Measurements from ENCODE around the gene LIMD2. TPM values are rescaled to one million over a fixed set of nuclear protein-coding genes. Genes with fewer than 3 reads are reported as not detected.

The LIMD2 gene
- total RNA-seq, 1 donor from 2014 or later: 54.8 TPM

DNA sequence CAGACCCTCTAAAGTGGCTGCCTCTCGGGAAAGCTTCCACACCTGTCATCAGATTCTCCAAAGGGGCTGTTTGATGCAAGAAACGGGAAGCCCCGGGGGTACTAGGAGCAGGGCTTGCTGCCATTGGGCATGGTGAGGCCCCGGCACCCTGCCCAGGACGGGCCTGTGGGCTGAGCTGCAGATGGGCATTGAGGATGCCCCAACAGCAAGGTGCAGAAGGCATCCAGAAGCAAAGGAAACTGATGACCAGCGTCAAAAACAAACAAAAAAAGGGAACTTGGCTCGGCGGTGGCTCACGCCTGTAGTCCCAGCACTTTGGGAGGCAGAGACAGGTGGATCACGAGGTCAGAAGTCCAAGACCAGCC lies 1.5 kb upstream of the LIMD2 start:
- H3K27me3 ChIP-seq (ENCODE audit: insufficient read depth, low read length): no peaks in the 10 kb centered on the region
- peaks cover 4% of the 10 kb centered on the region for H3K36me3 ChIP-seq (ENCODE audit: insufficient read depth, low read length)
- peaks cover 19% of the 10 kb centered on the region for H3K36me3 Mint-ChIP-seq (ENCODE audit: low read depth, unreplicated experiment)
- H3K4me1 ChIP-seq (ENCODE audit: insufficient read depth, low read length): peaks cover 11% of the 10 kb centered on the region
- H2AFZ ChIP-seq (ENCODE audit: low read depth, low read length): no peak overlapping the region
- H3K9ac ChIP-seq (ENCODE audit: low read length): peak overlapping the region; percentile 5
- peak overlapping the region; percentile 90 for H3K4me2 ChIP-seq (ENCODE audit: low read length)
- H4K20me1 ChIP-seq (ENCODE audit: insufficient read depth, low read length): peaks cover 29% of the 10 kb centered on the region
- H3K4me3 Mint-ChIP-seq (ENCODE audit: unreplicated experiment): peak overlapping the region; percentile 79
- no peak for DNase-seq (ENCODE audit: low read depth)
- H3K27me3 Mint-ChIP-seq (ENCODE audit: low read depth, unreplicated experiment): no peaks in the 10 kb centered on the region
- peaks cover 2% of the 10 kb centered on the region for H3K9me3 Mint-ChIP-seq (ENCODE audit: unreplicated experiment)
- H3K79me2 ChIP-seq (ENCODE audit: insufficient read depth, low read length): peaks cover 4% of the 10 kb centered on the region
- peaks cover 4% of the 10 kb centered on the region for H3K4me1 Mint-ChIP-seq (ENCODE audit: low read depth, unreplicated experiment)
- no peaks in the 10 kb centered on the region for H3K9me3 ChIP-seq (ENCODE audit: insufficient read depth, low read depth, low read length)
- no peak for TF ChIP-seq EZH2 (IDR thresholded peaks at IDR 0.05; ENCODE audit: insufficient read depth, low read length)
- no peak for TF ChIP-seq CTCF (IDR thresholded peaks at IDR 0.05; ENCODE audit: insufficient read depth, low read depth, low read length)
- H3K4me3 ChIP-seq (ENCODE audit: insufficient read depth, low read depth, low read length): no peak overlapping the region
- H3K27ac ChIP-seq (ENCODE audit: low read depth, low read length): no peak overlapping the region
- FAIRE-seq: no peak
- peak overlapping the region; percentile 34 for H3K27ac Mint-ChIP-seq (ENCODE audit: unreplicated experiment)

GRCh38 chr17:63700528-63701455 lies 867 bp upstream of the LIMD2 start:
- Mint-ChIP-seq H3K27ac (ENCODE audit: unreplicated experiment) (peak overlapping the region; percentile 34), H3K4me3 (ENCODE audit: unreplicated experiment) (peak overlapping the region; percentile 79), H3K27me3 (ENCODE audit: low read depth, unreplicated experiment) (no peaks in the 10 kb centered on the region), H3K4me1 (ENCODE audit: low read depth, unreplicated experiment) (peaks cover 4% of the 10 kb centered on the region), H3K9me3 (ENCODE audit: unreplicated experiment) (peaks cover 2% of the 10 kb centered on the region), H3K36me3 (ENCODE audit: low read depth, unreplicated experiment) (peaks cover 19% of the 10 kb centered on the region)
- FAIRE-seq (no peak), DNase-seq (ENCODE audit: low read depth) (peak; percentile 50)
- Histone ChIP-seq H3K9ac (ENCODE audit: low read length) (peak overlapping the region; percentile 60), H3K4me3 (ENCODE audit: insufficient read depth, low read depth, low read length) (peak overlapping the region; percentile 33), H3K9me3 (ENCODE audit: insufficient read depth, low read depth, low read length) (no peaks in the 10 kb centered on the region), H3K36me3 (ENCODE audit: insufficient read depth, low read length) (peaks cover 4% of the 10 kb centered on the region), H3K4me1 (ENCODE audit: insufficient read depth, low read length) (peaks cover 11% of the 10 kb centered on the region), H3K4me2 (ENCODE audit: low read length) (peak overlapping the region; percentile 90), H3K27ac (ENCODE audit: low read depth, low read length) (no peak overlapping the region), H3K79me2 (ENCODE audit: insufficient read depth, low read length) (peaks cover 4% of the 10 kb centered on the region), H3K27me3 (ENCODE audit: insufficient read depth, low read length) (no peaks in the 10 kb centered on the region), H2AFZ (ENCODE audit: low read depth, low read length) (peak overlapping the region; percentile 60), H4K20me1 (ENCODE audit: insufficient read depth, low read length) (peaks cover 34% of the 10 kb centered on the region)
- TF ChIP-seq CTCF (IDR thresholded peaks at IDR 0.05; ENCODE audit: insufficient read depth, low read depth, low read length) (no peak), EZH2 (IDR thresholded peaks at IDR 0.05; ENCODE audit: insufficient read depth, low read length) (no peak)

Measured in astrocyte (in vitro differentiated cells and primary cell).